A673 (cell line): ENCODE data around the gene WDR72. TPM values are rescaled to one million over a fixed set of nuclear protein-coding genes. Genes with fewer than 3 reads are reported as not detected.

Experiments
- BruUV-seq: library from RNA; stranded (reverse); fragments of 400-500 nt; replicated peaks from 2 replicates; lab custom pipeline; 2021; lab: Mats Ljungman, UMichigan
- CTCF ChIA-PET: fragments of 300-600 bp; sonication (Branson Sonifier 250); formaldehyde crosslinking; loops from one replicate; lab custom pipeline; 2022; ENCODE audit warnings: antibody characterized with exemption; lab: Charles Lee
- POLR2A ChIA-PET: fragments of 300-600 bp; sonication (Branson Sonifier 250); formaldehyde crosslinking; loops from one replicate; lab custom pipeline; 2022; ENCODE audit warnings: antibody characterized with exemption; ENCODE audit not compliant: low non-redundant PET; lab: Charles Lee
- DNase-seq: peaks from one replicate; pipeline ENCODE4 v3.0.0-alpha.2; 2015; ENCODE audit warnings: low spot score
- H3K27ac ChIP-seq: fragments of 200-600 bp; sonication (generic); 2 replicates; pipeline ENCODE4 v1.5.1; 2016; ENCODE audit warnings: mixed run types, low read depth, mild to moderate bottlenecking, mixed read lengths, antibody characterized with exemption, low read length; ENCODE audit not compliant: poor library complexity, severe bottlenecking
- H3K27me3 ChIP-seq: fragments of 200-600 bp; sonication (generic); replicated peaks from 2 replicates; pipeline ENCODE4 v1.6.1; 2017; ENCODE audit warnings: mixed run types, low read depth, mild to moderate bottlenecking, mixed read lengths, antibody characterized with exemption, low read length; ENCODE audit not compliant: insufficient read depth, poor library complexity
- H3K36me3 ChIP-seq: fragments of 200-600 bp; sonication (generic); 2 replicates; pipeline ENCODE4 v1.6.1; 2016; ENCODE audit warnings: mixed run types, mild to moderate bottlenecking, mixed read lengths, antibody characterized with exemption, low read length; ENCODE audit not compliant: insufficient read depth, poor library complexity, severe bottlenecking
- H3K4me1 ChIP-seq: fragments of 200-600 bp; sonication (generic); 2 replicates; pipeline ENCODE4 v1.6.1; 2017; ENCODE audit warnings: mixed run types, mild to moderate bottlenecking, mixed read lengths, antibody characterized with exemption, low read length; ENCODE audit not compliant: insufficient read depth, poor library complexity, severe bottlenecking
- H3K4me3 ChIP-seq: fragments of 200-600 bp; sonication (generic); 2 replicates; pipeline ENCODE4 v1.5.1; 2016; ENCODE audit warnings: low read depth, mixed run types, mild to moderate bottlenecking, mixed read lengths, low read length; ENCODE audit not compliant: poor library complexity, severe bottlenecking
- H3K9me3 ChIP-seq: fragments of 200-600 bp; sonication (generic); 2 replicates; pipeline ENCODE4 v1.6.1; 2016; ENCODE audit warnings: mixed run types, low read depth, mild to moderate bottlenecking, mixed read lengths, antibody characterized with exemption, low read length; ENCODE audit not compliant: poor library complexity, severe bottlenecking
- CTCF ChIP-seq: fragments of 300-800, 200-600 bp; sonication (generic); conservative IDR thresholded peaks from 2 replicates; pipeline ENCODE4 v1.5.1; 2017; ENCODE audit warnings: low read depth, mild to moderate bottlenecking, antibody characterized with exemption, low read length, moderate library complexity, mixed read lengths
- EZH2 ChIP-seq: fragments of 200-600 bp; sonication (generic); IDR thresholded peaks from 2 replicates; pipeline ENCODE4 v1.6.1; 2017; ENCODE audit warnings: borderline replicate concordance, low read depth, mild to moderate bottlenecking, mixed read lengths, antibody characterized with exemption, low read length; ENCODE audit not compliant: poor library complexity, severe bottlenecking
- intact Hi-C: fragments of 100-400 bp; cut with micrococcal nuclease; formaldehyde crosslinking; loops from one replicate; pipeline ENCODE4 v1.10.0; 2022; ENCODE audit not compliant: unreplicated experiment
- total RNA-seq: library from RNA; stranded (reverse); gene quantifications from 2 replicates; pipeline ENCODE4 v1.2.3, GENCODE V29; 2021

WDR72 gene
- total RNA-seq, 1 experiment from 2014 or later, result not detected

GRCh38 chr15:53747501-53748068 lies 11.9 kb downstream of the WDR72 start:
- TF ChIP-seq EZH2, result no peak
- no peaks in the 10 kb centered on the region for H3K4me1 ChIP-seq
- no peaks in the 10 kb centered on the region for H3K9me3 ChIP-seq
- POLR2A ChIA-PET, result no interaction called here
- no peaks in the 10 kb centered on the region for H3K27me3 ChIP-seq
- no peak overlapping the region for H3K4me3 ChIP-seq
- no peaks in the 10 kb centered on the region for H3K36me3 ChIP-seq
- intact Hi-C loops, result no loop called here
- BruUV-seq, result no TSS peak
- CTCF ChIA-PET, result no interaction called here
- no peak overlapping the region for H3K27ac ChIP-seq
- DNase-seq, result no peak

DNA sequence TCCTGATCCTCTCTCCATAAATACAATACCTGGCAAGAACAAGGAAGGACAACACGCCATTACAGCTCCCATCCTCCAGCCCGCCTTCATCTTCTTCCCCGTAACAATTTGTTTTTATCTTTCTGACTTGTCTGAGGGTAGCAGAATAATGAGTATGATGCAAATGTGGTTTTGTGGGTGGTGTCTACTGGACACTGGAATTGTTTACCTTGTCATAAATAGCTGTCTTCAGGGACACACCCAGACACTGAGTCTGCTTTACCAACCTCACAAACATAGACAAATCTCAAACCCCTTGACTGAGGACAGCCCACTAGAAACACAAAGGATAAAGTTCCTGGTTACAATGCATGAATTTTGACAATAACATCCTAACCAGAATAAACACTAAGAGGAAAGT lies 13.4 kb downstream of the WDR72 start:
- BruUV-seq, result no TSS peak
- no peaks in the 10 kb centered on the region for H3K36me3 ChIP-seq
- no peak for DNase-seq
- no peak overlapping the region for H3K4me3 ChIP-seq
- ChIA-PET POLR2A (no interaction called here), CTCF (no interaction called here)
- H3K9me3 ChIP-seq, result no peaks in the 10 kb centered on the region
- H3K27ac ChIP-seq, result no peak overlapping the region
- H3K4me1 ChIP-seq, result no peaks in the 10 kb centered on the region
- no peaks in the 10 kb centered on the region for H3K27me3 ChIP-seq
- intact Hi-C loops, result no loop called here
- TF ChIP-seq EZH2, result no peak
- no peak for TF ChIP-seq CTCF

DNA sequence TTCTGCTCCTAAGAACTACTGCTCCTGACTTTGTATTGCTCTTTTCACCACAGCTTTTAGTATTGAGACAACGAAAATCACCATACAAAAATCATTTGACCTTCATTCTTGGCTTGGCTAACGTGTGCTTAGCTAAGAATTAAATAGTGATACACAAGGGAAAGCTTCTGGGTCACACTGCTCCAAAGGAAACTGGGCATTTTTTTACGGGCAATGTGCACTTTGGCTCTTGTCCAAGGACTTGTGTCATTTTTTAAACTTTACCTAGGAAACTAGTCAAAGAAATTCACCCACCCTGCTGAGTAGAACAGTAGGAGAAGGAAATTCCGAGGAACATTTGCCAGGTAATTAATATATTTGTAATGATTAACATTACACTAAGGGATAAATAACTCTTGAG lies 19.8 kb downstream of the WDR72 start:
- intact Hi-C loops, result no loop called here
- Histone ChIP-seq H3K9me3 (no peaks in the 10 kb centered on the region), H3K36me3 (no peaks in the 10 kb centered on the region), H3K27me3 (no peaks in the 10 kb centered on the region), H3K4me1 (no peaks in the 10 kb centered on the region), H3K4me3 (no peak overlapping the region), H3K27ac (no peak overlapping the region)
- BruUV-seq, result no TSS peak
- TF ChIP-seq EZH2 (no peak), CTCF (no peak)
- ChIA-PET CTCF (no interaction called here), POLR2A (no interaction called here)
- no peak for DNase-seq

DNA sequence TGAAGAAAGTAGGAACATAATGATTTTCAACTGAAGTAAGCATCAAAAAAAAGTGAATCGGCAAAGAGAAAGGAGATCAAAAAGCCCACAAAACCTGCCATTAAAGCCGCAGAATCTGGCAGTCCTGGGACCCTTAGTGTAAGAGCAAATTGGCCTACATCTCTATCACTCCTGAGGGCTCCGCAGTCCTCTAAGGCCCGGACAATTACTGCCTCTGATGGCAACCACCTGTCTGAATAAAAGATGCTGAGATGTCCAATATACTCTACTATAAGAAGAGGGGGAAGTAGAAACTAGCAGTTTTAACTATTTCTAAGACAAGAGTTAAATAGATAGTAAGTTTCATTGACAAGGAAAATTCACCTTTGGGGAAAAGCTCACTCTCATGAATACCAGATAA lies 20.3 kb downstream of the WDR72 start:
- TF ChIP-seq EZH2 (no peak), CTCF (no peak)
- Histone ChIP-seq H3K36me3 (no peaks in the 10 kb centered on the region), H3K4me1 (no peaks in the 10 kb centered on the region), H3K9me3 (no peaks in the 10 kb centered on the region), H3K4me3 (no peak overlapping the region), H3K27ac (no peak overlapping the region), H3K27me3 (no peaks in the 10 kb centered on the region)
- ChIA-PET CTCF (no interaction called here), POLR2A (no interaction called here)
- intact Hi-C loops, result no loop called here
- no peak for DNase-seq
- no TSS peak for BruUV-seq
